HepG2 (cell line): ENCODE data around the gene SMCO4. TPM values are rescaled to one million over a fixed set of nuclear protein-coding genes. Genes with fewer than 3 reads are reported as not detected.

ENCODE experiments used
- ATAC-seq: fragments of 200-7000 bp; cut with Tn5 transposase; 3 replicates; pipeline ENCODE4 v1.9.1; 2020; ENCODE audit warnings: mild to moderate bottlenecking, moderate library complexity
- BruUV-seq: library from RNA; stranded (reverse); fragments of 400-500 nt; replicated peaks from 2 replicates; lab custom pipeline; 2021; lab: Mats Ljungman, UMichigan
- CTCF ChIA-PET: fragments of 300-600 bp; formaldehyde crosslinking; extraction: SDS; loops from one replicate; lab custom pipeline; 2021; ENCODE audit warnings: low total read pairs, inconsistent platforms, low intra/inter-chr PET ratio; lab: Yijun Ruan, JAX
- POLR2A ChIA-PET: fragments of 350-600 bp; sonication (Branson Sonifier 250); formaldehyde crosslinking; loops from one replicate; lab custom pipeline; 2020; ENCODE audit warnings: antibody characterized with exemption, inconsistent platforms; lab: Yijun Ruan, JAX
- DNase-seq: peaks from one replicate; pipeline ENCODE4 v3.0.0-alpha.2; 2015; ENCODE audit warnings: low spot score
- FAIRE-seq: peaks from 3 replicates; lab custom pipeline; 2011; peaks lifted over from hg19 to GRCh38; lab: Jason Lieb, UNC
- H2AFZ ChIP-seq: one replicate; pipeline ENCODE4 v1.6.1; 2011; ENCODE audit warnings: low read length, inconsistent platforms
- H3K27ac ChIP-seq: fragments of 300-600 bp; 3 replicates; pipeline ENCODE4 v1.8.0; 2011; ENCODE audit warnings: mixed run types, mild to moderate bottlenecking, mixed read lengths, low read length, inconsistent platforms; ENCODE audit not compliant: insufficient read depth; ENCODE audit errors: extremely low read length
- H3K27me3 ChIP-seq, 2 experiments: fragments of 200-600 bp in 1 of 2; 2 replicates in 1 of 2; 3 replicates in 1 of 2; pipeline versions ENCODE4 v1.6.0 to v1.8.0; 2011; ENCODE audit warnings: low read length in 2 of 2, mild to moderate bottlenecking in 2 of 2, moderate library complexity in 2 of 2, inconsistent platforms in 1 of 2; ENCODE audit not compliant: insufficient read depth in 2 of 2, control insufficient read depth in 1 of 2
- H3K36me3 ChIP-seq, 2 experiments: fragments of 200-600 bp in 1 of 2; replicated peaks in 1 of 2; 2 replicates in 1 of 2; 3 replicates in 1 of 2; pipeline versions ENCODE4 v1.5.1 to v1.8.0; 2011; ENCODE audit warnings: low read length in 2 of 2, inconsistent platforms in 1 of 2; ENCODE audit not compliant: insufficient read depth in 2 of 2, control insufficient read depth in 1 of 2
- H3K4me1 ChIP-seq: 2 replicates; pipeline ENCODE4 v1.5.1; 2012; ENCODE audit warnings: low read length, inconsistent platforms; ENCODE audit not compliant: insufficient read depth
- H3K4me2 ChIP-seq: 2 replicates; pipeline ENCODE4 v1.6.0; 2011; ENCODE audit warnings: low read depth, low read length, inconsistent platforms
- H3K4me3 ChIP-seq, 3 experiments: fragments of 200-600 bp in 1 of 3; sonication (generic), shearing (Covaris generic) in 1 of 3; replicated peaks in 1 of 3; 2 replicates each; pipeline ENCODE4 v1.5.1; 2011 to 2016; ENCODE audit warnings: low read length in 3 of 3, inconsistent platforms in 2 of 3, low read depth in 2 of 3, mild to moderate bottlenecking in 2 of 3, control low read depth in 1 of 3, mixed read lengths in 1 of 3; ENCODE audit not compliant: insufficient read depth in 1 of 3
- H3K79me2 ChIP-seq: one replicate; pipeline ENCODE4 v1.6.1; 2011; ENCODE audit warnings: low read length, inconsistent platforms; ENCODE audit not compliant: insufficient read depth
- H3K9ac ChIP-seq: 2 replicates; pipeline ENCODE4 v1.6.0; 2011; ENCODE audit warnings: mild to moderate bottlenecking, low read depth, low read length, inconsistent platforms; ENCODE audit not compliant: insufficient read depth
- H3K9me3 ChIP-seq: 2 replicates; pipeline ENCODE4 v1.5.1; 2012; ENCODE audit warnings: mild to moderate bottlenecking, low read length
- H4K20me1 ChIP-seq: 2 replicates; pipeline ENCODE4 v1.6.0; 2011; ENCODE audit warnings: inconsistent platforms, mild to moderate bottlenecking, low read length, moderate library complexity; ENCODE audit not compliant: insufficient read depth
- CBX5 ChIP-seq: sonication (generic); formaldehyde crosslinking; IDR thresholded peaks from 2 replicates; pipeline ENCODE4 v1.4.0; 2020; ENCODE audit warnings: missing genetic modification reagents, borderline replicate concordance
- HNRNPK ChIP-seq: fragments of 200-400 bp; formaldehyde crosslinking; IDR thresholded peaks from 2 replicates; pipeline ENCODE4 v1.6.1; 2018; ENCODE audit warnings: low read length, low read depth, moderate library complexity, mild to moderate bottlenecking; ENCODE audit not compliant: poor library complexity, severe bottlenecking
- RBM22 ChIP-seq: fragments of 200-400 bp; formaldehyde crosslinking; optimal IDR thresholded peaks from 2 replicates; pipeline ENCODE3; 2017; ENCODE audit warnings: mild to moderate bottlenecking, low read length, moderate library complexity
- SATB2 ChIP-seq: sonication (generic); formaldehyde crosslinking; IDR thresholded peaks from 2 replicates; pipeline ENCODE4 v1.5.0; 2020; ENCODE audit warnings: missing genetic modification reagents
- STAT5B ChIP-seq: sonication (generic); formaldehyde crosslinking; IDR thresholded peaks from 2 replicates; pipeline ENCODE4 v1.4.0; 2020; ENCODE audit warnings: missing genetic modification reagents
- ZFAT ChIP-seq: sonication (generic); formaldehyde crosslinking; conservative IDR thresholded peaks from 2 replicates; pipeline ENCODE4 v1.8.1; 2023; ENCODE audit warnings: missing genetic modification reagents, inconsistent platforms
- ZFP82 ChIP-seq: sonication (generic); formaldehyde crosslinking; IDR thresholded peaks from 2 replicates; pipeline ENCODE4 v1.5.1; 2020; ENCODE audit warnings: mild to moderate bottlenecking, missing genetic modification reagents, borderline replicate concordance
- ZNF274 ChIP-seq: sonication (generic); formaldehyde crosslinking; IDR thresholded peaks from 2 replicates; pipeline ENCODE4 v1.5.1; 2020; ENCODE audit warnings: mild to moderate bottlenecking, missing genetic modification reagents
- ZNF660 ChIP-seq: sonication (generic); formaldehyde crosslinking; IDR thresholded peaks from 2 replicates; pipeline ENCODE4 v1.5.1; 2020; ENCODE audit warnings: mild to moderate bottlenecking, low read depth, missing genetic modification reagents, borderline replicate concordance
- ZNF703 ChIP-seq: sonication (generic); formaldehyde crosslinking; IDR thresholded peaks from 2 replicates; pipeline ENCODE4 v1.5.1; 2020; ENCODE audit warnings: missing genetic modification reagents, mild to moderate bottlenecking, moderate library complexity, borderline replicate concordance
- ZNF773 ChIP-seq: sonication (generic); formaldehyde crosslinking; IDR thresholded peaks from 2 replicates; pipeline ENCODE4 v1.4.0; 2020; ENCODE audit warnings: missing genetic modification reagents, borderline replicate concordance
- ZSCAN9 ChIP-seq: IDR thresholded peaks from 2 replicates; pipeline ENCODE4 v1.6.1; 2016; ENCODE audit warnings: borderline replicate concordance
- WGBS: methylation state at CpG from one replicate; pipeline ENCODE4 v1.1.6; 2017; ENCODE audit warnings: low lambda C conversion rate; 5-methylcytosine and 5-hydroxymethylcytosine counted together
- in situ Hi-C: cut with HindIII; loops from 2 replicates; pipeline ENCODE4 v1.10.0; 2017; ENCODE audit warnings: low pct_unique_long_range_greater_than_20kb; ENCODE audit not compliant: extremely low pct_ligation_motif_present
- intact Hi-C: fragments of 100-400 bp; cut with micrococcal nuclease; formaldehyde crosslinking; loops from one replicate; pipeline ENCODE4 v1.10.0; 2022; ENCODE audit not compliant: unreplicated experiment
- polyA plus RNA-seq, 8 experiments: library from polyadenylated mRNA; depleted of rRNA in 3 of 8; stranded (reverse) in 7 of 8; unstranded in 1 of 8; fragments of >200 nt; fragmentation: Illumina TruSeq in 4 of 8; extraction: Trizol in 4 of 8; gene quantifications; 2 replicates each; pipeline versions ENCODE4 v1.2.1 to v1.2.3, GENCODE V29; 2011 to 2016; ENCODE audit warnings: low read depth in 4 of 8, missing spikeins in 1 of 8, mixed read lengths in 1 of 8; ENCODE audit not compliant: insufficient read depth in 1 of 8
- total RNA-seq, 5 experiments: library from RNA; depleted of rRNA; stranded (reverse); fragments of >200 nt; fragmentation: Illumina TruSeq; extraction: Trizol; gene quantifications; 2 replicates each; pipeline ENCODE4 v1.2.3, GENCODE V29; 2016; ENCODE audit warnings: low read depth in 1 of 5
- TF ChIP-seq, protein P1 (sequence below): sonication (generic); formaldehyde crosslinking; IDR thresholded peaks from 2 replicates; pipeline ENCODE4 v1.5.0; 2020; ENCODE audit warnings: mild to moderate bottlenecking, missing genetic modification reagents
- TF ChIP-seq, protein P2 (sequence below): sonication (generic); formaldehyde crosslinking; IDR thresholded peaks from 2 replicates; pipeline ENCODE4 v1.4.0; 2020; ENCODE audit warnings: missing genetic modification reagents
- TF ChIP-seq, protein P3 (sequence below): sonication (generic); formaldehyde crosslinking; IDR thresholded peaks from 2 replicates; pipeline ENCODE4 v1.4.0; 2020; ENCODE audit warnings: mild to moderate bottlenecking, missing genetic modification reagents, borderline replicate concordance
- TF ChIP-seq, protein P4 (sequence below): fragments of 450-650 bp; IDR thresholded peaks from 2 replicates; pipeline ENCODE4 v1.6.1; 2017
- TF ChIP-seq, protein P5 (sequence below): IDR thresholded peaks from 2 replicates; pipeline ENCODE4 v1.6.1; 2016; ENCODE audit warnings: missing genetic modification reagents, missing compliant biosample characterization

The SMCO4 gene
- total and polyA plus RNA-seq, 2 of the 13 experiments (the other 11 are each of a cell fraction or from before 2014, with no cell fraction given): 10.6 to 28.5 TPM

DNA sequence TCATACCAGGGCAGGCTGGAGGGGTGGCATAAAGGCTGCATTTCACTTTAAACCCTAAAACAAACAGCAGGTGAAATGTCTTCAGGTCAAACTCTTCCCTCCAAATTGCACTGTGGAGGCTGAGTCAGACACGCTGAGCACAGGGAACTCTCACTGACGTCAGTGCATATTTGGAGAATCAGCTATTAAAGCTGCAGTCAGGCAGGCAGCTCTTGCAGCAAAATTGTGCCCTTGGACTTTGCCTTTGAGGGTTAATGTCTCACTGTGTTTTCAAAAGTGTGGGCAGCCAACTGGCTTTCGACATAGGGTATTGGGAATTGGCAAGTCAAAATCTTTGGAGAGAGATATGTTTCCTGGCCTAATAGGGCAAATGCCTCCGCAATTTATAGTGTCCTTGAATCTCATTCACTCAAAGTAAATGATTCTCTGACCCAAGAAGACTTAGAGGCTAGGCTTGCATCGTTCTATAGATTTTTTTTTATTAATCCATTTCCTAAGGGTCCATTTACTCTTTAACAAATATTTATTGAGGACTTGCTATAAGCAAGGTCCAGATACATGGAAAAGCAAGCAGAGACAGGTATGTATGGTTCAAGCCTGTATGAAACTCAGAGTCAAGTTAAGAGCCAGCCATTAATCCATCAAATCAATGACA lies 27.7 kb upstream of the SMCO4 start:
- H3K27ac ChIP-seq: peak overlapping the region; percentile 55
- H3K36me3 ChIP-seq: no peaks in the 10 kb centered on the region
- no peaks in the 10 kb centered on the region for H3K79me2 ChIP-seq
- H3K9me3 ChIP-seq: no peaks in the 10 kb centered on the region
- CTCF ChIA-PET: no interaction called here
- peak; percentile 78 for FAIRE-seq
- 2% methylated on average over 4 of the region's 5 CpGs for WGBS
- DNase-seq: peak; percentile 90
- H3K9ac ChIP-seq: no peak overlapping the region
- no peak overlapping the region for H2AFZ ChIP-seq
- peaks cover 53% of the 10 kb centered on the region for H3K4me1 ChIP-seq
- POLR2A ChIA-PET: interaction anchor here (0.7 to 1.2 kb wide), 2 partner anchors 29 to 170 kb away, joined by 3 read pairs; partner anchors contain the start of gene TAF1D
- H3K4me3 ChIP-seq: peak overlapping the region in 1 of 3 experiments; percentile 12; a peak in 1 of 6 replicates
- no peaks in the 10 kb centered on the region for H3K27me3 ChIP-seq
- ATAC-seq: peak; percentile 97
- in situ Hi-C loops (no loop called here), intact Hi-C loops (loop anchor here (5.0 kb wide), 1 partner anchor 41 kb away; no protein-coding TSS in a partner anchor)
- BruUV-seq: no TSS peak
- no peaks in the 10 kb centered on the region for H4K20me1 ChIP-seq
- H3K4me2 ChIP-seq: peak overlapping the region; percentile 34
- TF ChIP-seq SATB2 (CRISPR knock-in tag) (no peak), STAT5B (no peak), ZSCAN9 (CRISPR knock-in tag) (0 out of 2 replicates have a peak, but pooled peaks have one; percentile 27), ZNF703 (no peak), ZNF274 (CRISPR knock-in tag) (no peak), ZNF660 (no peak), RBM22 (no peak), ZNF773 (no peak), ZFP82 (CRISPR knock-in tag) (no peak), CBX5 (CRISPR knock-in tag) (peak; percentile 64; the same call in 1 of the 2 replicates), HNRNPK (no peak), ZFAT (CRISPR knock-in tag) (peak; percentile 72; the same call in 1 of the 2 replicates)
- TF ChIP-seq, protein P1, sequence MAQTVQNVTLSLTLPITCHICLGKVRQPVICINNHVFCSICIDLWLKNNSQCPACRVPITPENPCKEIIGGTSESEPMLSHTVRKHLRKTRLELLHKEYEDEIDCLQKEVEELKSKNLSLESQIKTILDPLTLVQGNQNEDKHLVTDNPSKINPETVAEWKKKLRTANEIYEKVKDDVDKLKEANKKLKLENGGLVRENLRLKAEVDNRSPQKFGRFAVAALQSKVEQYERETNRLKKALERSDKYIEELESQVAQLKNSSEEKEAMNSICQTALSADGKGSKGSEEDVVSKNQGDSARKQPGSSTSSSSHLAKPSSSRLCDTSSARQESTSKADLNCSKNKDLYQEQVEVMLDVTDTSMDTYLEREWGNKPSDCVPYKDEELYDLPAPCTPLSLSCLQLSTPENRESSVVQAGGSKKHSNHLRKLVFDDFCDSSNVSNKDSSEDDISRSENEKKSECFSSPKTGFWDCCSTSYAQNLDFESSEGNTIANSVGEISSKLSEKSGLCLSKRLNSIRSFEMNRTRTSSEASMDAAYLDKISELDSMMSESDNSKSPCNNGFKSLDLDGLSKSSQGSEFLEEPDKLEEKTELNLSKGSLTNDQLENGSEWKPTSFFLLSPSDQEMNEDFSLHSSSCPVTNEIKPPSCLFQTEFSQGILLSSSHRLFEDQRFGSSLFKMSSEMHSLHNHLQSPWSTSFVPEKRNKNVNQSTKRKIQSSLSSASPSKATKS (CRISPR knock-in tag): no peak
- TF ChIP-seq, protein P2, sequence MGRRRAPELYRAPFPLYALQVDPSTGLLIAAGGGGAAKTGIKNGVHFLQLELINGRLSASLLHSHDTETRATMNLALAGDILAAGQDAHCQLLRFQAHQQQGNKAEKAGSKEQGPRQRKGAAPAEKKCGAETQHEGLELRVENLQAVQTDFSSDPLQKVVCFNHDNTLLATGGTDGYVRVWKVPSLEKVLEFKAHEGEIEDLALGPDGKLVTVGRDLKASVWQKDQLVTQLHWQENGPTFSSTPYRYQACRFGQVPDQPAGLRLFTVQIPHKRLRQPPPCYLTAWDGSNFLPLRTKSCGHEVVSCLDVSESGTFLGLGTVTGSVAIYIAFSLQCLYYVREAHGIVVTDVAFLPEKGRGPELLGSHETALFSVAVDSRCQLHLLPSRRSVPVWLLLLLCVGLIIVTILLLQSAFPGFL: no peak
- TF ChIP-seq, protein P3, sequence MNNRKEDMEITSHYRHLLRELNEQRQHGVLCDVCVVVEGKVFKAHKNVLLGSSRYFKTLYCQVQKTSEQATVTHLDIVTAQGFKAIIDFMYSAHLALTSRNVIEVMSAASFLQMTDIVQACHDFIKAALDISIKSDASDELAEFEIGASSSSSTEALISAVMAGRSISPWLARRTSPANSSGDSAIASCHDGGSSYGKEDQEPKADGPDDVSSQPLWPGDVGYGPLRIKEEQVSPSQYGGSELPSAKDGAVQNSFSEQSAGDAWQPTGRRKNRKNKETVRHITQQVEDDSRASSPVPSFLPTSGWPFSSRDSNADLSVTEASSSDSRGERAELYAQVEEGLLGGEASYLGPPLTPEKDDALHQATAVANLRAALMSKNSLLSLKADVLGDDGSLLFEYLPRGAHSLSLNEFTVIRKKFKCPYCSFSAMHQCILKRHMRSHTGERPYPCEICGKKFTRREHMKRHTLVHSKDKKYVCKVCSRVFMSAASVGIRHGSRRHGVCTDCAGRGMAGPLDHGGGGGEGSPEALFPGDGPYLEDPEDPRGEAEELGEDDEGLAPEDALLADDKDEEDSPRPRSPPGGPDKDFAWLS (CRISPR knock-in tag): no peak
- TF ChIP-seq, protein P4, sequence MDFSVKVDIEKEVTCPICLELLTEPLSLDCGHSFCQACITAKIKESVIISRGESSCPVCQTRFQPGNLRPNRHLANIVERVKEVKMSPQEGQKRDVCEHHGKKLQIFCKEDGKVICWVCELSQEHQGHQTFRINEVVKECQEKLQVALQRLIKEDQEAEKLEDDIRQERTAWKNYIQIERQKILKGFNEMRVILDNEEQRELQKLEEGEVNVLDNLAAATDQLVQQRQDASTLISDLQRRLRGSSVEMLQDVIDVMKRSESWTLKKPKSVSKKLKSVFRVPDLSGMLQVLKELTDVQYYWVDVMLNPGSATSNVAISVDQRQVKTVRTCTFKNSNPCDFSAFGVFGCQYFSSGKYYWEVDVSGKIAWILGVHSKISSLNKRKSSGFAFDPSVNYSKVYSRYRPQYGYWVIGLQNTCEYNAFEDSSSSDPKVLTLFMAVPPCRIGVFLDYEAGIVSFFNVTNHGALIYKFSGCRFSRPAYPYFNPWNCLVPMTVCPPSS: no peak
- TF ChIP-seq, protein P5, sequence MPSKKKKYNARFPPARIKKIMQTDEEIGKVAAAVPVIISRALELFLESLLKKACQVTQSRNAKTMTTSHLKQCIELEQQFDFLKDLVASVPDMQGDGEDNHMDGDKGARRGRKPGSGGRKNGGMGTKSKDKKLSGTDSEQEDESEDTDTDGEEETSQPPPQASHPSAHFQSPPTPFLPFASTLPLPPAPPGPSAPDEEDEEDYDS (CRISPR knock-in tag): peak; percentile 40; the same call in 1 of the 2 replicates
